SW480 (cell line): ENCODE results near the gene UBA6.
"Not testable (repeated sequence)": the region's sequence is repeated elsewhere in the genome, so short reads cannot be mapped to it uniquely, and the experiment has no call there.

Experiments
- DNase-seq: peaks from one replicate; pipeline ENCODE4 v3.0.0-alpha.2; 2016; ENCODE audit warnings: low spot score

The UBA6 gene

DNA sequence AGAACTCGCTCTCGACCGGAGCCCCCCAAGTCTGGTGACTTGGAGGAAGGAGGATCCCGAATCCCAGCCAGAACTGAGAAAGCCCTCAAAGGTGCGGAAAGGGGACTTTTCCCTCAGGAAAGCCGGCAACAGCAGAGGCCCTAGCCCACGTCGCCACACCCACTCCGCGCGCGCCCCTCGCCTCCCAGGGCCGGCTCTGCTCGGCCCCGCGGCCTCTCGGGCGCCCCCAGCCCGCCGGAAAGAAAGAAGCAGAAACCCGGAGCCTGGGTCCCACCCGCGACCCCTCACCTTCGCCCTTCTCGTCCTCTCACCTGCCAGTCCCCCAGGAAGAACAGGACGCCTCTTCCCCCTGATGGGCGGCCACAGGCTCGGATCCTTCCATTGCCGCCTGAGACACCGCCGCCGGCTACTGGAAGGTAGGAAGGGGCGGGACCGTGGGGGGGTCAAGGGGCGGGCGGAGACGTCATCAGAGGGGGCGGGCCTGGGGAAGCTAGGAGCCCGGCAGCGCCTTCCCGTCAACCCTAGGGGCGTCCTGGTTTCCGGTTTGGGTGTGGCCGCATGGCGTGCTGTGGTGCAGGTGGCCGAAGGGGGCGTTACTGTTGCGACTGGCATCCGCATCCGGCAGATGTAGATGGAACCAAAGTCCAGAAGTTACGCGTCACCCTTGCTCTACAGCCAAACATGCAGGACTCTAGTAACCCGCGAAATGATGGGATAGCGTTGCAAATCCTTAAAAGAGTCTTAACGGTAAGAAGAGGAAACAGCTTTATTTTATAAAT is at the start of gene UBA6:
UBA6 (minus strand) TSS at position 418 of the 779 bp plus-strand sequence; CDS start at position 382, 36 bp downstream.
- DNase-seq: peak; percentile 95

DNA sequence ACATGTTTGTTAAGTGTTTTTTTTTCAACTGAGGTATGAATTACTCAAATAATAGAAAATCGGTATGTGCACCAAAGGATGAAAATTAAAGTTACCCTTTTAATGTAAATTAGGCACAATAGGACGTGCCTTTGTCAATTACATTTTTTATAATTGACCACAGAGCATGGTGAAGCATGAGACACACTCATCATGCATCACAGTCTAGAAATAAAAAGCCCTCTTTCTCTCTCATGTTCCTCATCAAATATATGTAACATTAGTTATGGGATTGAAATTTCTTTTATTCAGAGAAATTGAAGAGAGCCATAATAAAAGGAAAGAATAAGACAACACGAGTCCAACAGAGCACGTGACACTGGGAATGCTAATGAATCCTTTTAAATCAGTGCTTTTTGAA is 49.7 kb upstream of the UBA6 start:
- DNase-seq: no peak

DNA sequence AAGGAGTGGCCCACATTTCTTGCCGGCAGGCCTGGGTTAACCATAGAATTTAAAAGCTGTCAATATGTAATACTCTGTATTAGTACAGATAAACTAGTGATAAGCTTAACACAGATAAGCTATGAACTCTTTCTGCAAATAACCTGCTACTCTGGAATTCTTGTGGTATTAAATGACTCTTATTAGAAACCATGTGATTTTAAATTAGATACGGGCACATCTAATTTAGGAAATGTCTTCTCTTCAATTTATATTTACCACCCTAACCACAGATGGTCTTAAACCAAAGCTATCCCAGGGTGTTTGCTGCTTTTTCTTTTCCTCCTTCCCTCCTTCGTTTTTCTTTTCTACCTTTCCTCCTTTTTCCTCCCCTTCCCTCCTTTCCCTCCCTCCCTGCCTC is 48.3 kb upstream of the UBA6 start:
- DNase-seq: no peak

DNA sequence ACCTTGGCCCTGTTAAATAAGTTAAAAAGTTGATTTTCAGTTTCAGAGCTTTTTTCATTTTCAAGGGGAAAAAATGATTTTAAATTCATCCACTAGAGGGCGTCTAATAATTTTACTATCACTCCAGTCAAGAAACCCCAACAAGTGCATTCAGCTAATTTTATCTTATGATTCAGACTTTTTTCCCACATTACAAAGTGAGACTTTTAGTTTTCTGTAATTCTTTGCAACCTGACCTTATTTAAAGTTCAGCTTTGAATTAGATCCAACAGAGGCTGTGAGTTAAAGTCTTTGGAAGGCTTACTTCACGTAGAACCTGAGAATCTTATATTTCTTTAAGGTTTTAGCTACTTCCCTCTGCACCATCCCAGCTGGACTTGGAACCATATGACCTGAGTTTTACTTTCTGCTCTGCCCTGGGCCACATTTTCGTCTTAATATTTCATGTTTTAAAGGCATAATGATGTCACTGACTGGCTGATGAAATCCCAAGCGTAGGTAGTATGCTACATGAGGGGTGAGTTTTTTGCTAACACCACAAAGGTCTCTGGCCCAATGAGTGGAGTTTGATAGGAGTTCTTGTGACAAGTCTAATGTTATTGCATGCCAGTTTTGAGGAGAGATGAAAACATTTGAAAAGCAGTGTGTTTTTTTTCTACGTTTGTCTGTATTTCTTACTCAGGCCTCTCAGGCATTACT is 46.0 kb upstream of the UBA6 start:
- peak; percentile 36 for DNase-seq

DNA sequence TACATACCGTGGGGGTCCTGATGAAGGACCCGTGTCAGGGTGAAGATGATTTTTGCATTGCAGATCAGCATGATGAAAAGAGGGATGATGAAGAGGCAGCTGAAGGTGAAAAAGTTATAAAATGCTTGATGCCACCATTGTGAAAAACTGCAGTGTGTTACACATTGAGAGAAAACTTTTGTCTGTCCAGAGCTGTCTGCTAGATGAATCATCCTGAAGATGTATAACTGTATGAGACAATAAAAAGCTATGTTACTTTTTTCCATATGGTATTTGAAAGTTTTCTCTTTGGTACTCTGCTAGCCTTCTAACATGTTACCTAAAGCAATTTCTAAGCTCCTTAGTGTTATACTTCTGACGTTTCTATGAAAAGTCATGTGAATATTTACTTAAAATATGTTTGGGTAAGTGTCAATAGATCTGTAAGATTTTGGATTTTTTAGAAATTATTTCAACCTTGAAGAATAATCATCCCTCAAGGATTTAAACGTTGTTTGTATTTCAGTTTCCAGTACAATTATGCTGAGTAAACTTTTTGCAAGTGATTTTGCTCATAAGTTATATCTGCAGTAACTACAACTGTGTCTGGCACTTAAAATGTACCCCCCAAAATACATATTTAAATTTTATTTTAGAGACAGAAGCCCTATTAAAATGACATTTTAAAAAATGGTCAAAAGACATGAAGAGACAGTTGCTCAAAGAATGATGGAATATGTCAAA is 43.8 kb upstream of the UBA6 start:
- DNase-seq: no peak

DNA sequence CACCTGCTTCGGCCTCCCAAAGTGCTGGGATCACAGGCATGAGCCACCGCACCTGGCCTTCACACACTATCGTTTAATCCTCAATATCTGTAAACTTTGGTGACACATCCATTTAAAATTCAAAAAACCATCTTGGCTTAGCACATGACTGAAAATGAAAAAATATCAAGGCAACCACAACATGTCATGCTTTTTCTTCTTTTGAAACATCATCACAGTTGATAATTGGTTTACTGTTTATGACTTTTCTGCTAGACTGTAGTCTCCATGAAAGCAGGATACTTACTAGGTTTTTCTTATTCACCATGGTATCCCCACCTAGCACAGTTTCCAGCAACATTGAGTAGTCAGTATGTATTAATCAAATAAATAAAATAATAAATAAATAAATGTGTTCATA is 42.2 kb upstream of the UBA6 start:
- no peak for DNase-seq

DNA sequence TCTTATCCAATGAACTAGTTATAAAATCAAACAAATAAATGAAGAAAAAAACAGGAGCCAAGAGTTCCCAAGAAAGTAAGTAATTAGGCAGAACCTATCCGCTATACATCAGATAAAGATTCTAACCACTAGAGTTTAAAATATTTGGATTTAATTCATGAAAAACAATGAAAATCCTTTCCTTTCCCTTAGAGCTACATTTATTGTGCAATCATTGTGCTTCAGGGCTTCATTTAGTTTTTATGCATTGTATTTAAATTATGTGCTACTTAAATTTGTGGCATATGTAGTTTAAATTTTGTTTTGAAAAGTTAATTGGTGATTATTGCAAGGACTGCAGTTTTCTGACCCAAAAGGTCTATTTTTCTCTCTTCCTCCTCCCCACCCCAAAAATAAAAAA is 35.3 kb upstream of the UBA6 start:
- DNase-seq: no peak

DNA sequence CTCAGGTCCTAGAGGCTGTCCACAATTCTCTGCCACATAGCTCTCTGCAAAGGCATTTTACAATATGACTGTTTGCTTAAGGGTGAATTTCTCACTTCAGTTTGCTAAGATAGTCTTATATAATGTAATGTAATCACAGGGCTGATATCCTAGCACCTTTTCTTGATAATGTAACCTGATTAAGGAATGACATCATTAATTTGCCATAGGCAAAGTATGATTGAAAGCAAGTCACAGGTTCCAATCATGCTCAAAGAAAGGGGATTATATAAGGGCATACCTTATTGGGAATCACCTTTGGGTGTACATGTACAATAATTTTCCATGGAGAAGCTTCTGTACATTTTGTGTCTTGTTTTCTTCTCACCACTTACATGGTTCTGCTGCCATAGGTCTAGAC is 34.4 kb upstream of the UBA6 start:
- DNase-seq: no peak

DNA sequence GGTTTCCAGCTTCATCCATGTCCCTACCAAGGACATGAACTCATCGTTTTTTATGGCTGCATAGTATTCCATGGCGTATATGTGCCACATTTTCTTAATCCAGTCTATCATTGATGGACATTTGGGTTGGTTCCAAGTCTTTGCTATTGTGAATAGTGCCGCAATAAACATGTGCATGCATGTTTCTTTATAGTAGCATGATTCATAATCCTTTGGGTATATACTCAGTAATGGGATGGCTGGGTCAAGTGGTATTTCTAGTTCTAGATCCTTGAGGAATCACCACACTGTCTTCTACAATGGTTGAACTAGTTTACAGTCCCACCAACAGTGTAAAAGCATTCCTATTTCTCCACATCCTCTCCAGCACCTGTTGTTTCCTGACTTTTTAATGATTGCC is 29.6 kb upstream of the UBA6 start:
- not testable (repeated sequence) for DNase-seq

DNA sequence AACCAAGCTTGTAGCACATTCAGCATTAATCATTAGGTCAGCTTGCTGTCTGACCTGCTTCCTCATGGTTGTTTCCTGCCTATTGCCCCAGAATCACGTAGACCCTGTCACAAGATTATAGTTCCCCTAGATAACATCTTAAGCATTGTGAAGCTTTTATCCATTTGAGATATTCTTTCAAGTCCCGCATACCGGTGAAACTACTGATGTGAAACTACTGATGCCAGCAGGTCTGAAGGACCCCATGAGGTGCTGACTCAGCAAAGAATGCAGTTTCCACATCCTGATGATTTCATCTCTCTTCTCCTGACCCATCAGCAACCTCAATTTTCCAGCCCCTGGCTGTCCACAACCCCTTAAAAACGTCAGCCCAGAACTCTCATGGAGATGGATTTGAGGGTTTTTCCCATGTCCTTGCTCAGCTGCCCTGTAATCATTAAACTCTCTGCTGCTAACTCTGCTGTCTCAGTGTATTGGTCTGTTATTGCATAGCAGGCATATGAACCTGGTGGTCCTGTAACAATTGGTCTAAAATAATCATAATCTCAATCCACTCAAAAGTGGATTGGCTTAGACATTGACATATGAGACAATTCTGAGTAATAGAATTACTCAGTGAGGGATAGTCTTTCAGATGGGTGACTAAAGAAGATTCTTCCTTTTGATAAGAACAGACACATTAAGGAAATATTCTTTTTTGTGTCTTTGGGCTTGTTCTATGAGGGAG is 26.3 kb upstream of the UBA6 start:
- DNase-seq: no peak

DNA sequence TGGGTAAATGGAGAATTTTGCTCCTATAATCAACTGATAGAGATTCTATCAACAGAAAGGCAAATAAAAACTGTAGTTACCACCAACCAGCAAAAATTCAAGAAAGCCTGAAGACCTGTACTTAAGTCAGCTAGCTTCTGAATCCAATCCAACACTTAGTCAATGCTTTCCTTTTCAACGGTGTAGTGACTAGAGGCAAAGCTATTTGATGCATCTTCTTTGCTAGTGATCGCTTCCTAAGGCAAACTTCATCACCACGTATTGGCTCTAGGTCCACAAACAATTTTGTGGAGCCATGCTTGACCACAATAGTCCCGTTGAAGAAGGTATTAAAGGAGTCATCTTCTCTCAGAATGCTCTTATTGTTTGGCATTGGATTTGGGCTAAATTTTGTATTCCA is 25.0 kb upstream of the UBA6 start:
- no peak for DNase-seq

DNA sequence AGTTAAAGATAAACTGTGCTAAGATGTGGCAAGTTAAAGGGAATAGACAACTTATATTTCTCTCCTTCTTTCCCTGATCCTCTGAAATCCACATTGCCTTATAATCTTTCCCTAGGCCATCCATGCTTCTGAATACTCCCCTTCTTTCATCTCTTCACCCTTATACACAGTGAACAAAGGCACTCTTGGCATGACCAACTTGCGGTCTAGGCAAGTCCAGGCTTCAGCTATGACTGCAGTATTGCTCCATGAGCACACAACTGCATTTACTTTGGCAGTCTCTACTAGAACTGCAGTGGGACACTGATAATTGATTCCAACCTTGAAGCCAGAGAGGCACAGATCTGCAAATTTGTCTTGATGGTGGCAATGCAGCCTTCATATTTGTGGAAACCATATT is 24.2 kb upstream of the UBA6 start:
- no peak for DNase-seq

DNA sequence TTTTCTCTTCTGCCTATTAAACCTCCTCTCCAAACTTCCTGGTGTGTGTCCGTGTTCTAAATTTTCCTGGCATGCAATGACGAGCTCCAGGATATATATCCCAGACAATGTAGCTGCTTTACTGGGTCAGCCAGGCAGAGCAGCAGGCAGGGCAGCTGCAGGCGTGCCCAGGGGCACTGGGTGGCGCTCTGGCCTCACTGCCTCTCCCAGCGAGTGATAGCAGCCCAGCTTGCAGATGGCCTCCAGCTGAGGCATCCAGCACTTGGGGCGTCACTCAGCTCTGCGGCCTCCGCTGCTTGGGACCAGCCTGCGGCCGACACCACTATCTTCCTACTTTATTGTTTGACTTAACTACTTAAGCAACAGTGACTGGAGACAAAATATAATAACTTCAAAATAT is 23.0 kb upstream of the UBA6 start:
- no peak for DNase-seq

DNA sequence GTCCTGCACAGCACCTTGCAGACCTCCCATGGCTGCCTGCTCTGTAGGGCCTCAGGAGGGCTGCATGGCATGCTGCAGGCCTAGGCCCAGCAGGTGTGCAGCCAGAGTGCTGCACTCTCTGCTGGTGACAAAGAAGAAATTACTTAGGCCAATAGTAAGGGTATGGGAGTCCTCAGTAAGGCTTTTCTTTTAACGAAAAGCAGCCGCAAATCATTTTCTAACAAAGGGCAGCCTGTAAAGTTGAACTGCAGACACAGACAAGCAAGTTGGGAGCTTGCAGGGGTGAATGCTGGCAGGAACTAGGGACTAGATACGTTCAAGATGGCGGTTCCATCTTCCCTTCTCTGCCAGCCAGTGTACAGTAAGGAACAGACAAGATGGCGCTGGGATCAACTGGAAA is 22.4 kb upstream of the UBA6 start:
- DNase-seq: no peak

DNA sequence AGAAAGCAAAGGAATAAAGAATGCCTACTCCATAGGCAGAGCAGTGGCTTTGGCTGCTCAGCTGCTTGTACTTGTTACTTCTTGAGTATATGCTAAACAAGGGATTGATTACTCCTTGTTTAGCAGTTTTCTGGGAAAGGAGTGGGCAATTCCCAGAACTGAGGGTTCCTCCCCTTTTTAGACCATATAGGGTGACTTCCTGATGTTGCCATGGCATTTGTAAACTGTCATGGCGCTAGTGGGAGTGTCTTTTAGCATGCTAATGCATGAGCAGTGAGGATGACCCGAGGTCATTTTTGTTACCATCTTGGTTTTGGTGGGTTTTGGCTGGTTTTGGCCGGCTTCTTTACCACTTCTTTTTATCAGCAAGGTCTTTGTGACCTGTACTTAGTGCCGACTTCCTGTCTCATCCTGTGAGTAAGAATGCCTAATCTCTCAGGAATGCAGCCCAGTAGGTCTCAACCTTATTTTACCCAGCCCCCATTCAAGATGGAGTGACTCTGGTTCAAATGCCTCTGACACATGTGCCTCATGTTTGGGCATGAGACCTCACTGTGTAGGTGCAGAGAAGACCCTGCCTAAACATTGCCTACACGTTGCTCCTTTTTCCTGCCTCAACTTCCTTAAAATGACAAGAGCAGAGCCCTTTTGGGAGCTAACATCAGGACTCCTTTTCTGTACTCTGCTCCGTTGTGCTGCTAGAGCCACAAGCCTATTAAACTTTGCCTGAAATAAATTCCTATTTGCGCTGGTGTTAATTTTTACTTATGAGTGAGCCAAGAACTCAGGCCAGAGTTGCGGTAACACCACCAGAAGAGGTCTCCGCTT is 21.0 kb upstream of the UBA6 start:
- peak; percentile 23 for DNase-seq

DNA sequence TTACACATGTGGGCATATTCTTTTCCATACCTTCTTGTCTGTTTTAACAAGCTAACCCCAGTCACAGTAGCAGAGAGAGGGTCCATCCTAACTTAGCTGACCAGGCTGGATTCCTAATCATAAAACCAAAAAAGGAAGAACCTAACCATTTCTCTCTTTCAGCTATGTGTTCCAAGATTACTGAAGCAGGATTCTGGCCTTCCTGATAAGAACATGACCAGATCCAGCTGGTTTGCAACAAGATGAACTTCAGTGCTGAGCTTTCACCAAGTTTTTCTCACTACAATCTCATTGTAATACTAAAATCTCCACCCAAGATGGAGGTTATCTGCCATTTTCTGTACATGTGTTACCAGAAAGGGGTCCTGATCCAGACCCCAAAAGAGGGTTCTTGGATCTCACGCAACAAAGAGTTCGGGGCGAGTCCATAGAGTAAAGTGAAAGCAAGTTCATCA is 20.4 kb upstream of the UBA6 start:
- no peak for DNase-seq

DNA sequence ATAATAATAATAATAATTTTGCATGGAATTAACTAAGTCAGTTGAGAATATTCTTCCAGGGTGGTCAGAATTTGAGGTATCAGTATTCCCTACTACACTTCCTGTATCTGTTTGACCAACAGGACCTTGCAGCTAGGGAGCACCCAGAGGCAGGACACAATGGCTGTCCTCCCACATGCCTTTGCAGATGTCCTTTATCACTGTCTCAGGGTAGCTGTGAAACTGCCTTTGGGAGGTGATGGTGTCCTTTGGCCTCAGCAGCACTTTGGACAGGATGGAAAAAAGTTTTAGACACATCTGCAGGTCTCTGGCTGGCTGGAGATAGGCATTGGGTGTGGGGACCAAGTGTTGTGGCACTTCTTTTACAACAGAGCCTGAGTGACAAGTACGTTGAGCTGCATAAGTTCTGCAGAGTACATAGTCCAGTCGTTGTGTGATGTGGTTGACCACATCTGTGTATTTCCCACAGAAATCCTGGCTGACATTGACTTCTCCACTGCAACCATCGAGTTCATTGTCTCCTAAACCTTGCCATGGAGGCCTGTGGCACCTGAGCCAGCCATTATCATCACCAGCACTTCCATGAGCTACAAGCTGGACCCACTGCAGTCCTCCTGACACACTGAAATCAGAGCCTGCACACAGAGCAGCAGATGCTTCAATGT is 19.1 kb upstream of the UBA6 start:
- DNase-seq: peak; percentile 51

DNA sequence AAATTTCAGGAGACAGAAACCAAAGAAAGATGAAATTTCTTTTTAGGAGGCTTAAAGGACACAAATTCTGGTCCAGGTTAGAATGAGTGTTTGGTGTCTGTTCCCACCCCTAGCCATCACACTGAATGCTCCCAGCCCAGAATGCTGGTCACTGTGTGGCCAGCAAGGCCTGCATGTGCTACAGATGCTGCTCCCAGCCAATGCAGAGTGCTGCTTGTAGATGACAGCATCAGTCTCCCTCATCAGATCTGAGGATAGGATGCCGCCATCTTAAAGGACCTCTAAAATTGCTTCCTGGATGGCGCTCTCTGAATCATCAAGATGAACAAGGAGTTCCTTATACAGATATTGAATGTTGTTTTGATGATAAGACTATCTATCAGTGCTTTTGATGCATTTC is 17.9 kb upstream of the UBA6 start:
- DNase-seq: no peak

DNA sequence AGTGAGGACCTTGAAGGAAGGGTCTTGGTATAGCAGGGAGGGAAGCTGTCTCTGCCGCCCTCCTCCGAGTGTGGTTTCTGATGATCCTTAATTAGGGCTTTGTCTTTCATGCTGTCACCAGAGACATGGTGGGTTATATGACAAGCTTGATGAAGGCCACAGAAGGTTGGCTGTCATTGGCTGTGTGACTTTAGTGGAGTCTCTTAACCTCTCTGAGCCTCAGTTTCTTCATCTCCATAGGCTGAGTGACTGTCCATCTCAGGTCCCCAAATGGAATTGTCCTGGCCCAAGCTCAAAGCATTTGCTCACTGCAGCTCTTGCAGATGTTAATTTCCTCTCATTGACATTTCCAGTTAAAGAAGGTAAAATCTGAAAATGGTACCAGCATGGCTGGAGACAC is 16.6 kb upstream of the UBA6 start:
- DNase-seq: no peak

DNA sequence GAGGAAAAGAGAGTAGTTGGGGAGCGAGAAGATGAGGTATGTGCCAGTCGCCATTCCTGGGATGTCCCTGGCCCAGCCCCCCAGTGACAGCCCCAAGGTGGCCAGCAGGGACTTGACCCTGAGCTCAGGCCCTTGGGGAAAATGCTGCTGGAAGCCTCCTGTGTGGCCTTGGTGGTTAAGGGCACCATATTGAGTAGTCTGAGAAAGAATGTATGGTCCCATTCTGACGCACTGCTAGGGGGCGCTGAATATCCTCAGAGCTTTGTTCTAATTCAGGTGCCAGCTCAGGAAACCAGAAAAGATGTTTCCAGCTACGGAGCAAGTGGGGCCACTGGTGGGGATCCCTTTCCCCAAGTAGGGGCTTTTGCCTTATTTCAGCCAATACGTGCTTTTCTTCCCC is 14.0 kb upstream of the UBA6 start:
- DNase-seq: no peak

DNA sequence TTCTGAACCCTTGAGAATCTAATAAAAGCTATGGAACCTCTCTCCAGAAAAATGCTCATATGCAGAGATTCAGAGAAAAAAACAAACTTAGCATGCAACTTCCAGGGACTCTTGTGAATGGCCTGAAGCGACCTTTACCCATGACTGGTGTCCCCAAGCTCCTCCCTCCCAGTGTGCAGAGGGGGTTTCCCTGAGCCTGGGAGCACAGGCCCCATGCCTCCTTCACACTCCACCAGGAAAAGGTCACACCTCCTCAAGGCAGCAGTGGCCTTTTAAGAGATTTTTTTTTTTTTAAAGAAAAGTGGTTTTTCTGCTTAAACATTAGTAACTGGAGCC is 13.3 kb upstream of the UBA6 start:
- DNase-seq: no peak
